Measurements from ENCODE around the gene PHB1. TPM values are rescaled to one million over a fixed set of nuclear protein-coding genes. Genes with fewer than 3 reads are reported as not detected.

Gene PHB1
- total and polyA plus RNA-seq, 2 of the 8 experiments (the other 6 are each of a cell fraction or from before 2014, with no cell fraction given) = 386 to 597 TPM

DNA sequence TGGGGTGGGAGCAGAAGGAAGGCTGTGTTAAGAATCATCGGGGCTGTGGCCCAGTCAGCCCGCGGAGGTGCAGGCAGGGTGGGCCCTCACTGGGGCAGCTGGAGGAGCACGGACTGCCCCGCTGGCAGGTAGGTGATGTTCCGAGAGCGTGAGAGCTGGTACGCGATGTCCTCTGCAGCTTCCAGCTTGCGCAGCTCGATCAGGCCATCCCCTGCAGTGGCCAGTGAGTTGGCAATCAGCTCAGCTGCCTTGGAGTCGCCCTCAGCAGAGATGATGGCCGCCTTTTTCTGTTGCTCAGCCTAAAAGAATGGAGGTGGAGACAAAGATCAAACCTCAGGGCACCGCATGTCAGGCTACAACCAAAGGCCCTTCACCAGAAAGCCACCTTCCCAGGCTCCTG is 9.8 kb downstream of the PHB1 start:
- no peaks in the 10 kb centered on the region for H3K4me1 ChIP-seq (replicated peaks in 1 of 4; ENCODE audit: control insufficient read depth in 3 of 4, insufficient read depth in 4 of 4, low read length in 3 of 4)
- no peak overlapping the region for H3K14ac ChIP-seq (ENCODE audit: insufficient read length)
- DNase-seq (ENCODE audit: low read depth in 1 of 2, low spot score in 2 of 2) (no peak), FAIRE-seq (no peak)
- H2BK120ac ChIP-seq (replicated peaks; ENCODE audit: low read depth, low read length) = no peak overlapping the region
- H3K27ac ChIP-seq (ENCODE audit: low read depth, low read length) = no peak overlapping the region
- H4K20me1 ChIP-seq (replicated peaks in 1 of 2; ENCODE audit: control insufficient read depth in 1 of 2, insufficient read depth in 2 of 2, low read length in 2 of 2) = peaks cover 0 to 9% of the 10 kb centered on the region in 2 experiments
- no peak overlapping the region for H2BK15ac ChIP-seq (ENCODE audit: low read length)
- no peak overlapping the region for H2BK5ac ChIP-seq (ENCODE audit: low read depth, low read length)
- H2AFZ ChIP-seq (ENCODE audit: low read length) = no peak overlapping the region
- H3K36me3 ChIP-seq (ENCODE audit: control insufficient read depth in 2 of 4, insufficient read depth in 4 of 4, low read length in 3 of 4) = peaks cover 32 to 65% (median 52%) of the 10 kb centered on the region in 4 experiments
- no peaks in the 10 kb centered on the region for H3K9me3 ChIP-seq (ENCODE audit: insufficient read depth in 2 of 2, low read depth in 1 of 2, low read length in 1 of 2)
- H3K4ac ChIP-seq (replicated peaks; ENCODE audit: insufficient read length, low read depth, low read length) = no peak overlapping the region
- no peak overlapping the region for H2AK5ac ChIP-seq (ENCODE audit: low read depth, low read length)
- no peak overlapping the region for H3K56ac ChIP-seq (replicated peaks; ENCODE audit: insufficient read length, low read depth, low read length)
- no peak overlapping the region for H2BK20ac ChIP-seq (ENCODE audit: low read length)
- H4K5ac ChIP-seq (ENCODE audit: insufficient read length, low read depth, low read length) = no peak overlapping the region
- H3K23me2 ChIP-seq (ENCODE audit: low read depth, low read length) = 0 out of 2 replicates have a peak, but pooled peaks cover 2% of the 10 kb centered on the region
- CTCF ChIA-PET (ENCODE audit: partially characterized antibody) = interaction anchor here (1.1 to 8.9 kb wide), 4 partner anchors 146 to 413 kb away, joined by 3 to 138 read pairs (median 4); no protein-coding TSS in a partner anchor
- no peak overlapping the region for H3K9ac ChIP-seq (replicated peaks in 1 of 4; ENCODE audit: extremely low read depth in 1 of 4, low read depth in 3 of 4, low read length in 3 of 4)
- H3K4me2 ChIP-seq (ENCODE audit: insufficient read depth in 1 of 2, low read depth in 2 of 2, low read length in 2 of 2) = no peak overlapping the region
- POLR2A ChIA-PET (ENCODE audit: partially characterized antibody) = no interaction called here
- WGBS, 2 experiments (ENCODE audit: extremely low coverage in 1 of 2, insufficient coverage in 1 of 2, insufficient read length in 1 of 2, insufficient replicate concordance in 2 of 2, low coverage in 1 of 2, low lambda C conversion rate in 2 of 2, missing lambda C conversion rate in 1 of 2) = 86% methylated on average over 14 of the region's 14 CpGs; no CpG with 5 or more reads in 1 of the 2 experiments
- H3K18ac ChIP-seq (ENCODE audit: extremely low read depth, low read length) = no peak overlapping the region
- no peak overlapping the region for H4K8ac ChIP-seq (ENCODE audit: extremely low read depth, insufficient read depth, low read length)
- TF ChIP-seq SP4 (IDR thresholded peaks at IDR 0.05; ENCODE audit: low read length) (no peak), POLR2AphosphoS5 (IDR thresholded peaks at IDR 0.05; ENCODE audit: low read depth, low read length) (no peak), TEAD4 (IDR thresholded peaks at IDR 0.05; ENCODE audit: low read depth, low read length) (no peak), RAD21 (IDR thresholded peaks at IDR 0.05 in 1 of 2, conservative IDR thresholded peaks at IDR 0.05 in 1 of 2; ENCODE audit: low read depth in 2 of 2, low read length in 2 of 2) (no peak), RXRA (IDR thresholded peaks at IDR 0.05; ENCODE audit: insufficient read depth, low read depth, low read length) (no peak), PHF8 (conservative IDR thresholded peaks at IDR 0.05; ENCODE audit: low read depth, low read length) (no peak)
- H2BK12ac ChIP-seq (ENCODE audit: low read depth, low read length) = no peak overlapping the region
- H3K79me2 ChIP-seq (ENCODE audit: control insufficient read depth in 1 of 2, insufficient read depth in 2 of 2, low read length in 2 of 2) = no peaks in the 10 kb centered on the region
- H3K27me3 ChIP-seq (replicated peaks in 1 of 4; ENCODE audit: control insufficient read depth in 3 of 4, extremely low read depth in 1 of 4, insufficient read depth in 3 of 4, low read length in 3 of 4) = no peaks in the 10 kb centered on the region
- no peaks in the 10 kb centered on the region for H3K79me1 ChIP-seq (ENCODE audit: low read depth, low read length)
- H3K23ac ChIP-seq (ENCODE audit: insufficient read length) = no peak overlapping the region
- no peak overlapping the region for H4K91ac ChIP-seq (replicated peaks; ENCODE audit: insufficient read length, low read length)
- H3K4me3 ChIP-seq (ENCODE audit: extremely low read depth in 1 of 4, insufficient read depth in 2 of 4, low read depth in 3 of 4, low read length in 4 of 4) = no peak overlapping the region
